Measurements from ENCODE around the gene RHOBTB1.

GRCh38 chr10:60967260-60967659 is 23.3 kb upstream of the RHOBTB1 start:
- TF ChIP-seq CTCF (IDR thresholded peaks at IDR 0.05) (no peak), EZH2 (IDR thresholded peaks at IDR 0.05) (no peak), EZH2phosphoT487 (IDR thresholded peaks at IDR 0.05) (no peak)
